ENCODE data around the gene FOXL3.
"Not testable (repeated sequence)": the region's sequence is repeated elsewhere in the genome, so short reads cannot be mapped to it uniquely, and the experiment has no call there.

Gene FOXL3

DNA sequence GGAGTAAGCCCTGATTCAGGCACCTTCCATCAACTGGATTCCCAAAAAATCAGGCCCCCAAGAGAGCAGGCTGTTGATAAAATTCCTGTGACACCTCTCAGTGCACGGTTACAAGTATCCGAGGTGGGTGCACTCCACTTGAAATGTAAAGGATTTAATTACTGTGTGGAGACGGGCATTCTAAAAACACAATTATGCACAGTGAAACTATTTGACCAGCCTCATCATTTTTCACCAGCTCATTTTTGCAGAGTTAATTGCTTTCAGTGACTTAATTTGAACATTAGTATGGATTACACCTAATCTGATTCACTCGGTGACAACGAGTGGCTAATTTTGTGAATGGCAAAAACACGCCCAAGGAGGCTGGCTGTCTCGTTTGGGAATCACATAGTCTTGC lies 2.3 kb downstream of the FOXL3 start:
- DNase-seq: no peak

DNA sequence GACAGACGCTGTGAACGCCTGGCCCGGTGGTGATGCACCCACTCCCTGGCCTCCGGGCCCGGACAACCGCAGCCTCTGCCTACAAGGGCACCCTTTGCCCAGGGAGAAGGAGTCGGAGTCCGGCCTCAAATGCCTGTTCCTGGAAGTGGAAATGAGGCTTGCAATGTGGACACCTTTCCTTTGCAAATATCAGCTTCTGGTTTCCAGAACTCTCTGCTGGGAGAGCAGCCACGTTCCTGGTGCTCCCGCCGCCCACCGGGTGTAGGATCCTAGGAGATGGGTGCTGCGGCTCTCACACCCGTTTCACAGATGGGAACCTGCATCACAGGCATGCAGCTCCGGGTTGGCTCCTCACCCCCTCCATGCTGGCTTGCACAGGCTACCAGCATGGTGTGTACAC lies 2.9 kb downstream of the FOXL3 start:
- no peak for DNase-seq

- no peak for DNase-seq
These were observed 3.9 kb downstream of the FOXL3 start for GRCh38 chr7:293681-294439.

GRCh38 chr7:294440-295154 lies 4.6 kb downstream of the FOXL3 start:
- DNase-seq: no peak

DNA sequence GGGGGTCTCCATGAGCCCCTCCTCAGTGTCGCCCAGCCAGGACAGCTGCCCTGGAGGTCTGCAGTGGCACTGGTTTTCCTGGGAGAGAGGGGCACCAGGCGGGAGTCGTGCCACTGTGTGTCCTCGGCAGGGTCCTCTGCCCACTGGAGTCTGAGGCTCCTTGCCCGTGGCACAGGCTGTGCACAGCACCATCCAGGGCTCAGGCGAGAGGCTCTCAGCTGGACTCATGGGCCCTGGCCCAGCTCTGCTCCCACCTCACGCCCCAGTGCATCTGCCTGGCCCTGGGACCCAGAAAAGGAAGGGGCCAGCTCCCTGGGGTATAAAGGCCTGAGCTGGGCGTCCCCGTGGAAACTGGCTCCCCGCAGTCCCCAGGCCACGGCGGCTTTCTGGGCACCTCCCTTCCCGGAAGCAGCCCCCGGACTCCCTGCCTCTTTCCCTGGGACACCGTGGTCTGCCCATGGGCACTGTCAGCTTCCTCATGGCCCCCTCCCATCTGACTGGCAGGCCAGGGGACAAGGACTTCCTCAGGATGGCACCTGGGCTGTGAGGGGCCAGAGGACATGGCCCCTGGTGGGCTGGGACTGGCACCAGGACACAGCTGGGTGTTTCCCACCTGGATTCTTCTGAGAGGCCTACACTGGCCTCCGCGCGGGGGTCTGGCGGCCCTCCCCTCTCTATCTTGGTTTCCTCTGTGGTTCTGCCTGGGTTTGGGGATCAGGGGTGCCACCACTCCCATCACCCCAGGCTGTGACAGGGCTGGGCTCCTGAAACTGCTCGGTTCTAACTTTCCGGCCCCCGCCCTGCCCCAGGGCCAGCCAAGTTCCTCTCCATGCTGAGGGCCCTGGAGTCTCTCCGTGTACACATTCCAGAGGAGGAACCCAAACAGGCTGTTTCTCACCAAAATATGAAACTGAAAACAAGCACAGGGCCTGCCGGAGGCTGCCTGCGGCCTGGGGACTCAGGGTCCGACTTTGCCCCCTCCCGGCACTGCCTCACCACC lies 5.5 kb downstream of the FOXL3 start:
- DNase-seq: no peak

GRCh38 chr7:296373-296945 lies 6.5 kb downstream of the FOXL3 start:
- DNase-seq: no peak

GRCh38 chr7:297141-297540 lies 7.2 kb downstream of the FOXL3 start:
- DNase-seq: not testable (repeated sequence)

- no peak for DNase-seq
These were observed 7.8 kb downstream of the FOXL3 start for GRCh38 chr7:297611-298374.

DNA sequence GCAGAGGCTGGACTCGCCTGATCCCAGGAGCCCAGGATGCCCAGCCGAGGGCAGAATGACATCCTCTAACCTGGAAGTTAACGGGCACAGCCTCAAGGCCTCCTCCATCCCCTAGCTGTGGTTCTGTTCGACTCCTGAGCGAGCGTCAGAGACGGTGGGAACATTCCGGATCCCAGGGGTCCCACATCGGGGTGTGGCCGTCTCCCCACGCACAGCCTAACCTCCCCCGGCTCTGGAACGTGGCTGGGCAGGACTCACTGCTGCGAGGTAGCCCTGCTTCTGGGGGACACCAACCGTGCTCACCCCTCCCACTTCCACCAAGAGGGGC lies 8.4 kb downstream of the FOXL3 start:
- no peak for DNase-seq

DNA sequence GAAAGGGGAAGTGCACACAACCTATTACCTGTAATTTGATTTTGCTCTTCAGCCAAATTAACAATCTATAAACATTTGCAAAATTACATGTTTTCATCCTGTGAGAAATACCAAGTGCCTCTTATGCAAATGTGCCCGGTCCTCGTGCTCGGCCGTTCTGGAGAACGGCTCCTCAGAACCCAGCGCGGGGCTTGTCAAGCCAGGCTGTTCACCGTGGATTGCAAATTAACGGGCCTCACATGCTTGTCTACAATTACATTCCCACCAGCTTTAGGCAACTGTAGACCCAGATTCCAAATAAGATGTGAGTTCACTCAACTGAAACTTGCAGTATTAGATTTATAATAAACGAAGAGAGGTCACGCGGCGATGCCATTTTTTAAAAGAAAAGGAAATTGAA lies 8.8 kb downstream of the FOXL3 start:
- DNase-seq: no peak

GRCh38 chr7:299169-299568 lies 9.2 kb downstream of the FOXL3 start:
- no peak for DNase-seq

- DNase-seq: no peak
These were observed 9.7 kb downstream of the FOXL3 start for GRCh38 chr7:299628-300027.

DNA sequence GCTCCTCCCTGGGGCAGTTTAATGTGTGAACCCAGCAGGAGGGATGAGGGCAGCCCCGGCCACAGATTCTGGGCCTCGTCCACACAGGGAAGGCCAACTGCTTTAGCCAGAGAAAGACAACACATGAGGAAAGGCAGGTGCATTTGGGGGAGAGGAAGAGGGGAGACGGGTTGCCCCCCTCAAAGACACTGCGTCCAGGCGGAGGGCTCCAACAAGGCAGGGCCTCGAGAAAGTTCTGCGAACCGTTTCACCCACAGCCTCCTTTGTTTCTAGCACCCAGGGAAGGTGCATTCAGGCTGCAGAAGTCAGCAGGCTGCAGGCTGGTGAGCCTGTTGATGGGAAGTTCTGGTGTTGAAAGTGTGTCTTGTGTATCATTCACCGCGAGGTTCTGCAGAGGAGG lies 10.1 kb downstream of the FOXL3 start:
- DNase-seq: no peak

DNA sequence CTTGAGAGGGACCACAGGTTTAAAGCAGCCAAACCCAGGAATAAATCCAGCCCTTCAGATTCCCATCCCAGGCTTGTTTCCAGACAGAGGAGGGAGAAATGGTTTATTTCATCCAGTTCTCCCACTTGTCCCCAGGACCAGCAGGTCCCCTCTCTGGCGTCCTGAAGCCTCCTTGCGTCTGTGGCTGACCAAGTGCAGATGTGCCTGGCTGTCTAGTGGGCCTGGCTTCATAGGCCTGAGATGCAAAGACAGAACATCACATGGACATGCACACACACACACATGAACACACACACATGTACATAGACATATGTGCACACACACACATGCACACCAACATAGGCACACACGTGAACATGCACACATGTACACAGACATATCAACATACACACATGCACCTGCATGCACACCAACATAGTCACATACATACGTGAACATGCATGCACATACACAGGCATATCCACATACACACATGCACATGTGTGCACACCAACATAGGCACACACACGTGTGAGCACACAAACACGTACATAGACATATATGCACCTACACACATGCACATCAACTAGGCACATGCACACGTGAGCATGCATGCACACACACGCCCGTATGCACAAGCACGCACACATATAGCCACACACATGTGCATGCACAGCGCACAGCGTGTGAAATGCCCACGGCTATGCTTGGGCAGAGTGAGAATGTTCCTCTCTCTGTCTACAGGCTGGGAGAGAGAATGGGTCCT lies 10.7 kb downstream of the FOXL3 start:
- DNase-seq: no peak

- DNase-seq: no peak
These were observed 11.5 kb downstream of the FOXL3 start for GRCh38 chr7:301291-302053.

- no peak for DNase-seq
These were observed 12.4 kb downstream of the FOXL3 start for GRCh38 chr7:302054-302992.

- no peak for DNase-seq
These were observed 13.5 kb downstream of the FOXL3 start for GRCh38 chr7:303425-303824.

- DNase-seq: no peak
These were observed 14.1 kb downstream of the FOXL3 start for GRCh38 chr7:303884-304573.
